RWPE2 (cell line): ENCODE data around the gene ARMC8.

ENCODE experiments used
- ATAC-seq: fragments of 200-7000 bp; cut with Tn5 transposase; 3 replicates; pipeline ENCODE4 v1.9.1; 2021; ENCODE audit warnings: low read depth
- DNase-seq: peaks from one replicate; pipeline ENCODE4 v3.0.0-alpha.2; 2020; ENCODE audit warnings: low spot score
- H3K27ac ChIP-seq: fragments of 450-650 bp; 2 replicates; pipeline ENCODE4 v1.5.1; 2017; ENCODE audit warnings: mild to moderate bottlenecking; ENCODE audit not compliant: poor library complexity, severe bottlenecking
- H3K27me3 ChIP-seq: fragments of 250-450 bp; sonication (Bioruptor Pico); 2 replicates; pipeline ENCODE4 v1.5.1; 2021; ENCODE audit warnings: mild to moderate bottlenecking, moderate library complexity; ENCODE audit not compliant: insufficient read depth, poor library complexity, severe bottlenecking
- H3K36me3 ChIP-seq: fragments of 250-450 bp; sonication (Bioruptor Pico); 2 replicates; pipeline ENCODE4 v1.5.1; 2020; ENCODE audit warnings: low read depth, mild to moderate bottlenecking, moderate library complexity
- H3K4me1 ChIP-seq: fragments of 250-450 bp; sonication (Bioruptor Pico); 2 replicates; pipeline ENCODE4 v1.5.1; 2021; ENCODE audit warnings: mild to moderate bottlenecking, moderate library complexity; ENCODE audit not compliant: insufficient read depth, poor library complexity, severe bottlenecking
- H3K4me3 ChIP-seq: fragments of 250-450 bp; sonication (Bioruptor Pico); 2 replicates; pipeline ENCODE4 v1.5.1; 2021; ENCODE audit warnings: mild to moderate bottlenecking, moderate library complexity; ENCODE audit not compliant: severe bottlenecking
- H3K9me3 ChIP-seq: fragments of 250-450 bp; sonication (Bioruptor Pico); 2 replicates; pipeline ENCODE4 v1.5.1; 2021; ENCODE audit warnings: mild to moderate bottlenecking, moderate library complexity; ENCODE audit not compliant: severe bottlenecking
- TF ChIP-seq, protein P1 (sequence below): fragments of 450-650 bp; IDR thresholded peaks from one replicate; pipeline ENCODE4 v1.5.1; 2017; ENCODE audit warnings: mild to moderate bottlenecking, moderate library complexity; ENCODE audit not compliant: poor library complexity, severe bottlenecking

The ARMC8 gene

DNA sequence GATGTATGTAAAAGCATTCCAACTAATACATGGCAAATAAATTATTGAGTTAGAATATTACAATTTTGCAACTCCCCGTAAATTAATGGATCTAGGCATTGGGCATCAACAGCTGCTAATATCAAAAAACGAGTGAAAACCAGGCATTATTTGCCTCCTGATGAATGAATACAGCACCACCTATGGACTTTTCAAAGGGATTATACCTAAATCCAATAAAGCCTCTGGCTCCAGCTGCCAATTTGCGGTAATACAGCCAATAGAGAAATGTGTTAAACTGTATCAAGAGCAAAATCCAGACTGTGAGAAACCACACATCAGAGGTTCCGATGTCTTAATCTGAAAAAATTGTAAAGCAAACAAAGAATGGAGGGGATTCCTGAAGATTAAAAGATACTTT lies 38.6 kb upstream of the ARMC8 start:
- H3K27ac ChIP-seq = no peak overlapping the region
- ATAC-seq = no peak
- TF ChIP-seq, protein P1, sequence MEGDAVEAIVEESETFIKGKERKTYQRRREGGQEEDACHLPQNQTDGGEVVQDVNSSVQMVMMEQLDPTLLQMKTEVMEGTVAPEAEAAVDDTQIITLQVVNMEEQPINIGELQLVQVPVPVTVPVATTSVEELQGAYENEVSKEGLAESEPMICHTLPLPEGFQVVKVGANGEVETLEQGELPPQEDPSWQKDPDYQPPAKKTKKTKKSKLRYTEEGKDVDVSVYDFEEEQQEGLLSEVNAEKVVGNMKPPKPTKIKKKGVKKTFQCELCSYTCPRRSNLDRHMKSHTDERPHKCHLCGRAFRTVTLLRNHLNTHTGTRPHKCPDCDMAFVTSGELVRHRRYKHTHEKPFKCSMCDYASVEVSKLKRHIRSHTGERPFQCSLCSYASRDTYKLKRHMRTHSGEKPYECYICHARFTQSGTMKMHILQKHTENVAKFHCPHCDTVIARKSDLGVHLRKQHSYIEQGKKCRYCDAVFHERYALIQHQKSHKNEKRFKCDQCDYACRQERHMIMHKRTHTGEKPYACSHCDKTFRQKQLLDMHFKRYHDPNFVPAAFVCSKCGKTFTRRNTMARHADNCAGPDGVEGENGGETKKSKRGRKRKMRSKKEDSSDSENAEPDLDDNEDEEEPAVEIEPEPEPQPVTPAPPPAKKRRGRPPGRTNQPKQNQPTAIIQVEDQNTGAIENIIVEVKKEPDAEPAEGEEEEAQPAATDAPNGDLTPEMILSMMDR = peak; percentile 15

DNA sequence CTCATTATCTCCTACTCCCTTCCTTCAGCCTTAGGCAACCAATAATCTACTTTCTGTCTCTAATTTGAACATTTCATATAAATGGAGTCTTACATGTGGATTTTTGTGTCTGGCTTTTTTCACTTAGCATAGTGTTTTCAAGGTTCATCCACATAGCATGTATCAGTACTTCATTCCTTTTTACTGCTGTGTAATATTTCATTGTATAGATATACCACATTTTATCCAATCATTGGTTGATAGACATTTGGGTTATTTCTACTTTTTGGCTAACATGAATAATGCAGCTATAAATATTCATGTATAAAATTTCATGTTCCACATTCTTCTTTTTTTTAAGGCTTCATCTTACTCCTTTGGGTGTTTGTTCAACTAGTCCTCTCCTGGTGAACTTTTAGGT lies 32.6 kb upstream of the ARMC8 start:
- TF ChIP-seq, protein P1 = no peak
- Histone ChIP-seq H3K4me3 (no peak overlapping the region), H3K27me3 (no peaks in the 10 kb centered on the region), H3K4me1 (no peaks in the 10 kb centered on the region), H3K36me3 (no peaks in the 10 kb centered on the region), H3K9me3 (peaks cover 5% of the 10 kb centered on the region), H3K27ac (no peak overlapping the region)
- DNase-seq (no peak), ATAC-seq (no peak)

More for the DNA sequence above, 38.6 kb upstream of the ARMC8 start:
- Histone ChIP-seq H3K4me1 (no peaks in the 10 kb centered on the region), H3K9me3 (no peaks in the 10 kb centered on the region), H3K4me3 (no peak overlapping the region), H3K36me3 (no peaks in the 10 kb centered on the region), H3K27me3 (no peaks in the 10 kb centered on the region)
- no peak for DNase-seq

DNA sequence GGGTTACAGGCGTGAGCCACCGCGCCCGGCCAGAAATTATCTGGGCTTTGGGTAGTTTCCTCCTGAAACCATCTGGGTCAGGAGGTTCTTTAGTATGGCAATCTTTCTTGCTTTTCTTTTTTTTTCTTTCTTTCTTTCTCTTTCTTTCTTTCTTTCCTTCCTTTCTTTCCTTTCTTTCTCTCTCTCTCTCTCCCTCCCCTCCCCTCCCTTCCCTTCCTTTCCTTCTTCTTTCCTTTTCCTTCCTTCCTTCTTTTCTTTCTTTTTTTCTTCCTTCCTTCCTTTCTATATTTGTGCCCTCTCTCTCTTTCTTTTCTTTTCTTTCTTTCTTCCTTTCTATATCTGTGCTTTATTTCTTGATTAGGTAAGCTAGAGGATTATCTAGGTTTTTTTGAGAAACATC lies 29.4 kb upstream of the ARMC8 start:
- Histone ChIP-seq H3K4me1 (no peaks in the 10 kb centered on the region), H3K4me3 (no peak overlapping the region), H3K36me3 (peaks cover 18% of the 10 kb centered on the region), H3K27me3 (no peaks in the 10 kb centered on the region), H3K27ac (no peak overlapping the region), H3K9me3 (peaks cover 5% of the 10 kb centered on the region)
- TF ChIP-seq, protein P1 = no peak
- ATAC-seq (no peak), DNase-seq (no peak)

DNA sequence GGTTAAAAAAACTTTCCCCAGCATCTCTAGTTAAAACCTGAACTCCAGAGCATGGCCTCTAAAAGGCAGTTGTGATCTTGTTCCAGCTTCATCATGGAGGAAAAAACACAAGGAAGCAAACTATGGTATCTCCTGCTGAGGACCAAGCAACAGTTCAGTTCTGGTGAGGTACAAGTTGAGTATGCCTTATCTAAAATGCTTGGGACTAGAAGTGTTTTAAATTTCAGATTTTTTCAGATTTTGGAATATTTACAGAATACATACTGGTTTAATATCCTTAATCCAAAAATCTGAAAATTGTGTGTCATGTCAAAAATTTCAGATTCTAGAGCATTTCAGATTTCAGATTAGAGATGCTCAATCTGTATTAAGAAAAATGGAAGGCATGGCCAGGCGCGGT lies 22.0 kb upstream of the ARMC8 start:
- no peak overlapping the region for H3K4me3 ChIP-seq
- no peaks in the 10 kb centered on the region for H3K27me3 ChIP-seq
- no peaks in the 10 kb centered on the region for H3K4me1 ChIP-seq
- TF ChIP-seq, protein P1 = no peak
- peaks cover 81% of the 10 kb centered on the region for H3K36me3 ChIP-seq
- ATAC-seq = no peak
- H3K9me3 ChIP-seq = no peaks in the 10 kb centered on the region
- H3K27ac ChIP-seq = no peak overlapping the region
- no peak for DNase-seq

DNA sequence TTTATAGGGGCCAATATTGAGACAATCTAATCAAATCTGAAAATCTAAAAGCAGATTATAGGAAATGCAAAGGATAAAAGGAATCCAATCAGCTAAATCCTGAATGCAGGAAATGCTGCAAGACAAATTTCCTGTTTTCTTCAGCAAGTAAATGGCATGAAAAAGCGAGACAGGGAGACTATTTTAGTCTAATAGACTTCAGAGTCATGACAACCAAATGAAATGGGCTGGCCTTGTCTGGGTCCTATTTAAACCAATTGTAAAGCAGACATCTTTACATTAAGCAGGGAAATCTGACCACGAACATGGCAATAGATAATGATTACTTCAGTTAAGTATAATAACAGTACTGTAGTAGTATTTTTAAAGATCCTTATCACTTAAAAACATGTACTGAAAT lies 14.5 kb upstream of the ARMC8 start:
- no peak overlapping the region for H3K27ac ChIP-seq
- H3K36me3 ChIP-seq = peaks cover 44% of the 10 kb centered on the region
- peaks cover 9% of the 10 kb centered on the region for H3K4me1 ChIP-seq
- TF ChIP-seq, protein P1 = no peak
- no peak overlapping the region for H3K4me3 ChIP-seq
- no peak for DNase-seq
- ATAC-seq = no peak
- H3K27me3 ChIP-seq = no peaks in the 10 kb centered on the region
- H3K9me3 ChIP-seq = no peaks in the 10 kb centered on the region
